HCT116 (cell line): ENCODE results near the gene WDR37. TPM values are rescaled to one million over a fixed set of nuclear protein-coding genes. Genes with fewer than 3 reads are reported as not detected.

Experiments used
- ATAC-seq: fragments of 200-7000 bp; cut with Tn5 transposase; 2 replicates; pipeline ENCODE4 v1.9.1; 2020; ENCODE audit warnings: mild to moderate bottlenecking, moderate library complexity
- BruUV-seq: library from RNA; stranded (reverse); fragments of 400-500 nt; replicated peaks from 2 replicates; lab custom pipeline; 2021; lab: Mats Ljungman, UMichigan
- CTCF ChIA-PET: fragments of 300-600 bp; sonication (Branson Sonifier 250); formaldehyde crosslinking; loops from one replicate; lab custom pipeline; 2021; ENCODE audit warnings: antibody characterized with exemption; lab: Charles Lee
- POLR2A ChIA-PET: fragments of 300-600, 350-600 bp; sonication (Branson Sonifier 250); formaldehyde crosslinking; loops from one replicate; lab custom pipeline; 2021; ENCODE audit warnings: antibody characterized with exemption; lab: Charles Lee
- RAD21 ChIA-PET, 2 experiments: fragments of 300-600 bp; sonication (Branson Sonifier 250); formaldehyde crosslinking; loops; one replicate each; lab custom pipeline; 2023; ENCODE audit warnings: low total read pairs in 2 of 2; ENCODE audit not compliant: uncharacterized antibody in 2 of 2, unreplicated experiment in 2 of 2, low non-redundant PET in 1 of 2; lab: Charles Lee
- DNase-seq: peaks from one replicate; pipeline ENCODE4 v3.0.0-alpha.2; 2010; ENCODE audit warnings: low read depth, low spot score
- H2AFZ ChIP-seq: fragments of 200-600 bp; shearing (Covaris generic), sonication (generic); 2 replicates; pipeline ENCODE4 v1.6.1; 2017; ENCODE audit warnings: low read depth, mixed run types, mixed read lengths, antibody characterized with exemption, low read length; ENCODE audit not compliant: poor library complexity, severe bottlenecking
- H3K27ac ChIP-seq: 2 replicates; pipeline ENCODE4 v1.5.1; 2012; ENCODE audit warnings: low read depth, low read length
- H3K27me3 ChIP-seq: fragments of 200-600 bp; sonication (generic); 2 replicates; pipeline ENCODE4 v1.6.1; 2016; ENCODE audit warnings: mixed run types, low read length, mixed read lengths; ENCODE audit not compliant: insufficient read depth
- H3K36me3 ChIP-seq, 2 experiments: fragments of 200-500 bp in 1 of 2; fragments of 200-600 bp in 1 of 2; sonication (Bioruptor generic) in 1 of 2; sonication (generic) in 1 of 2; 2 replicates each; pipeline versions ENCODE4 v1.5.1 to v1.6.1; 2014 to 2016; ENCODE audit warnings: low read length in 2 of 2, inconsistent platforms in 1 of 2, mixed read lengths in 1 of 2, mixed run types in 1 of 2; ENCODE audit not compliant: insufficient read depth in 2 of 2, control insufficient read depth in 1 of 2
- H3K4me1 ChIP-seq, 2 experiments: fragments of 200-600 bp in 1 of 2; sonication (generic) in 1 of 2; 2 replicates each; pipeline versions ENCODE4 v1.5.1 to v1.6.1; 2012 to 2017; ENCODE audit warnings: low read length in 2 of 2, inconsistent platforms in 1 of 2, mild to moderate bottlenecking in 1 of 2, mixed read lengths in 1 of 2, mixed run types in 1 of 2, moderate library complexity in 1 of 2; ENCODE audit not compliant: insufficient read depth in 2 of 2, control insufficient read depth in 1 of 2
- H3K4me2 ChIP-seq: fragments of 200-600 bp; sonication (generic); 2 replicates; pipeline ENCODE4 v1.6.1; 2017; ENCODE audit warnings: mixed run types, low read length, mixed read lengths
- H3K4me3 ChIP-seq, 2 experiments: fragments of 200-600 bp in 1 of 2; sonication (generic) in 1 of 2; replicated peaks in 1 of 2; 2 replicates each; pipeline ENCODE4 v1.5.1; 2011 to 2016; ENCODE audit warnings: low read length in 2 of 2, control low read depth in 1 of 2, low read depth in 1 of 2, mild to moderate bottlenecking in 1 of 2, mixed read lengths in 1 of 2, mixed run types in 1 of 2
- H3K79me2 ChIP-seq: fragments of 200-600 bp; sonication (generic); 2 replicates; pipeline ENCODE4 v1.6.1; 2017; ENCODE audit warnings: mild to moderate bottlenecking, mixed run types, low read length, moderate library complexity, mixed read lengths; ENCODE audit not compliant: insufficient read depth
- H3K9ac ChIP-seq: fragments of 200-600 bp; sonication (generic); 2 replicates; pipeline ENCODE4 v1.6.1; 2016; ENCODE audit warnings: low read length, mixed read lengths
- H3K9me2 ChIP-seq: fragments of 200-600 bp; sonication (generic), shearing (Covaris generic); 2 replicates; pipeline ENCODE4 v1.6.1; 2017; ENCODE audit warnings: mixed run types, mild to moderate bottlenecking, moderate library complexity; ENCODE audit not compliant: insufficient read depth
- H3K9me3 ChIP-seq, 2 experiments: fragments of 200-500 bp in 1 of 2; fragments of 200-600 bp in 1 of 2; sonication (Bioruptor generic) in 1 of 2; sonication (generic) in 1 of 2; 2 replicates each; pipeline ENCODE4 v1.6.1; 2014 to 2017; ENCODE audit warnings: low read length in 2 of 2, mixed read lengths in 2 of 2, inconsistent platforms in 1 of 2, low read depth in 1 of 2, mild to moderate bottlenecking in 1 of 2, mixed run types in 1 of 2, moderate library complexity in 1 of 2; ENCODE audit not compliant: control insufficient read depth in 1 of 2, insufficient read depth in 1 of 2
- H4K20me1 ChIP-seq: fragments of 200-600 bp; sonication (generic), shearing (Covaris generic); 2 replicates; pipeline ENCODE4 v1.6.1; 2017; ENCODE audit warnings: mixed run types, mild to moderate bottlenecking, moderate library complexity; ENCODE audit not compliant: insufficient read depth
- CBX3 ChIP-seq: IDR thresholded peaks from 2 replicates; pipeline ENCODE4 v1.6.1; 2012; ENCODE audit warnings: low read depth
- CEBPB ChIP-seq: IDR thresholded peaks from 2 replicates; pipeline ENCODE4 v1.6.1; 2012; ENCODE audit warnings: low read depth
- ELF1 ChIP-seq: IDR thresholded peaks from 2 replicates; pipeline ENCODE4 v1.6.1; 2012; ENCODE audit warnings: low read depth, borderline replicate concordance
- EZH2 ChIP-seq: fragments of 200-600 bp; sonication (generic); IDR thresholded peaks from 2 replicates; pipeline ENCODE4 v1.6.1; 2017; ENCODE audit warnings: antibody characterized with exemption, mixed run types
- JUND ChIP-seq: IDR thresholded peaks from 2 replicates; pipeline ENCODE4 v1.6.1; 2012
- SIN3A ChIP-seq: IDR thresholded peaks from 2 replicates; pipeline ENCODE4 v1.6.1; 2012; ENCODE audit warnings: low read depth
- SP1 ChIP-seq: IDR thresholded peaks from 2 replicates; pipeline ENCODE4 v1.6.1; 2012; ENCODE audit warnings: low read depth
- TCF7L2 ChIP-seq: IDR thresholded peaks from 2 replicates; pipeline ENCODE4 v1.7.0; 2011; ENCODE audit warnings: borderline replicate concordance, inconsistent platforms; ENCODE audit not compliant: insufficient read depth, insufficient read length; ENCODE audit errors: extremely low read depth
- YY1 ChIP-seq: IDR thresholded peaks from 2 replicates; pipeline ENCODE4 v1.6.1; 2011; ENCODE audit warnings: low read length, low read depth, moderate library complexity, mild to moderate bottlenecking; ENCODE audit not compliant: insufficient replicate concordance; ENCODE audit errors: extremely low read depth
- intact Hi-C: fragments of 100-400 bp; cut with micrococcal nuclease; formaldehyde crosslinking; loops from 2 replicates; pipeline ENCODE4 v1.10.0; 2022
- total RNA-seq: library from RNA; stranded (reverse); gene quantifications from one replicate; pipeline ENCODE4 v1.2.1, GENCODE V29; 2021; ENCODE audit not compliant: unreplicated experiment
- TF ChIP-seq, protein P1 (sequence below): IDR thresholded peaks from 2 replicates; pipeline ENCODE4 v1.6.1; 2012
- TF ChIP-seq, protein P2 (sequence below), 3 experiments: fragments of 200-600 bp in 1 of 3; sonication (generic) in 1 of 3; IDR thresholded peaks in 2 of 3; conservative IDR thresholded peaks in 1 of 3; 2 replicates each; pipeline ENCODE4 v1.5.1; 2012 to 2017; ENCODE audit warnings: low read depth in 2 of 3, low read length in 2 of 3, antibody characterized with exemption in 1 of 3, borderline replicate concordance in 1 of 3, control low read depth in 1 of 3, mild to moderate bottlenecking in 1 of 3, mixed read lengths in 1 of 3, mixed run types in 1 of 3, moderate library complexity in 1 of 3; ENCODE audit not compliant: insufficient read depth in 1 of 3
- TF ChIP-seq, protein P3 (sequence below): IDR thresholded peaks from 2 replicates; pipeline ENCODE4 v1.6.1; 2012; ENCODE audit warnings: low read depth
- TF ChIP-seq, protein P4 (sequence below): IDR thresholded peaks from 2 replicates; pipeline ENCODE4 v1.6.1; 2012

Gene WDR37
- total RNA-seq, 1 experiment from 2014 or later = 9.1 TPM

DNA sequence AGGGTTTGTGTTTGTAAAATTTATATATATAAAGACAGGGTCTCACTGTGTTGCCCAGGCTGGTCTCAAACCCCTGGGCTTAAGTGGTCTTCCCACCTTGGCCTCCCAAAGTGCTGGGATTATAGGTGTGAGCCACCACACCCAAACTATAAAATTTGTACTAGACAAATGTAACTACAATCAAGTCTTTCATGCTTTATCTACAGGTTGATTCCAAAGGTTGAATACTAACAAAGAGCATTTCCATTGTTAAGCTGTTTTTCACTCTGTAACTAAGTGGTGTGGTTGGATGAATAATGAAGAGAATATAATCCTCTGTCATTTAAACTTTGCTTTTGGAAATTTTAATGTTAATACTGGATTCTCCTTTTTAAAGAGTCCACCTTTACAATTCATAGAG, 22.5 kb downstream of the WDR37 start:
- H3K9me3 ChIP-seq = no peaks in the 10 kb centered on the region
- no peak overlapping the region for H2AFZ ChIP-seq
- intact Hi-C loops = no loop called here
- no peak overlapping the region for H3K4me3 ChIP-seq
- no peaks in the 10 kb centered on the region for H3K79me2 ChIP-seq
- no peaks in the 10 kb centered on the region for H3K4me1 ChIP-seq
- CTCF ChIA-PET = no interaction called here
- H3K27me3 ChIP-seq = no peaks in the 10 kb centered on the region
- no peak for ATAC-seq
- no peak overlapping the region for H3K9ac ChIP-seq
- no peaks in the 10 kb centered on the region for H3K9me2 ChIP-seq
- DNase-seq = no peak
- no TSS peak for BruUV-seq
- RAD21 ChIA-PET = no interaction called here
- H3K4me2 ChIP-seq = no peak overlapping the region
- TF ChIP-seq EZH2 (no peak), ELF1 (no peak), CBX3 (no peak), TCF7L2 (no peak)
- TF ChIP-seq, protein P1, sequence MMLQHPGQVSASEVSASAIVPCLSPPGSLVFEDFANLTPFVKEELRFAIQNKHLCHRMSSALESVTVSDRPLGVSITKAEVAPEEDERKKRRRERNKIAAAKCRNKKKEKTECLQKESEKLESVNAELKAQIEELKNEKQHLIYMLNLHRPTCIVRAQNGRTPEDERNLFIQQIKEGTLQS = no peak
- TF ChIP-seq, protein P2, sequence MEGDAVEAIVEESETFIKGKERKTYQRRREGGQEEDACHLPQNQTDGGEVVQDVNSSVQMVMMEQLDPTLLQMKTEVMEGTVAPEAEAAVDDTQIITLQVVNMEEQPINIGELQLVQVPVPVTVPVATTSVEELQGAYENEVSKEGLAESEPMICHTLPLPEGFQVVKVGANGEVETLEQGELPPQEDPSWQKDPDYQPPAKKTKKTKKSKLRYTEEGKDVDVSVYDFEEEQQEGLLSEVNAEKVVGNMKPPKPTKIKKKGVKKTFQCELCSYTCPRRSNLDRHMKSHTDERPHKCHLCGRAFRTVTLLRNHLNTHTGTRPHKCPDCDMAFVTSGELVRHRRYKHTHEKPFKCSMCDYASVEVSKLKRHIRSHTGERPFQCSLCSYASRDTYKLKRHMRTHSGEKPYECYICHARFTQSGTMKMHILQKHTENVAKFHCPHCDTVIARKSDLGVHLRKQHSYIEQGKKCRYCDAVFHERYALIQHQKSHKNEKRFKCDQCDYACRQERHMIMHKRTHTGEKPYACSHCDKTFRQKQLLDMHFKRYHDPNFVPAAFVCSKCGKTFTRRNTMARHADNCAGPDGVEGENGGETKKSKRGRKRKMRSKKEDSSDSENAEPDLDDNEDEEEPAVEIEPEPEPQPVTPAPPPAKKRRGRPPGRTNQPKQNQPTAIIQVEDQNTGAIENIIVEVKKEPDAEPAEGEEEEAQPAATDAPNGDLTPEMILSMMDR (IDR thresholded peaks at IDR 0.05 in 2 of 3, conservative IDR thresholded peaks at IDR 0.05 in 1 of 3; ENCODE audit: borderline replicate concordance in 1 of 3, insufficient read depth in 1 of 3, low read depth in 2 of 3, low read length in 2 of 3) = no peak
- no peaks in the 10 kb centered on the region for H4K20me1 ChIP-seq
- POLR2A ChIA-PET = no interaction called here
- no peak overlapping the region for H3K27ac ChIP-seq
- peaks cover 5 to 9% of the 10 kb centered on the region in 2 experiments for H3K36me3 ChIP-seq

DNA sequence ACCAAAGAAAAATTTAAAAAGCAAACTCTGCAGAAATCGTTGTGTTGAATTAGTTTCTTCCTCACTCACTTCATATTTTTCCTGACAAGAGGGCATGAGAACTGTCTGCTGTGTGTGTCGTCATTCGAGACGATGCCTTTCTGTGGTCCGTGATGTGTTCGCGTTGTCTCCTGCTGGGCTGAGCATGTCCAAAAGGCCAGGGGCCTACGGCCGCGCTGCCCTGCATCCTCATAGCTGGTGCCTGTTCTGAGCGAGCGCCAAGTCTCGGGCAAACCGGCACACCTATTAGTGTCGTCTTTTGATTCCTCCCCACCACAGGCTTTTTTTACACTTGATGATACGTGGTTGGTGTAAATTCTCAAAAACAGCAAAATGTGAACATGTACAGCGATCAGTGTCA, 27.4 kb downstream of the WDR37 start:
- ChIA-PET RAD21 (no interaction called here), CTCF (no interaction called here), POLR2A (no interaction called here)
- intact Hi-C loops = no loop called here
- no peak for DNase-seq
- Histone ChIP-seq H3K4me2 (no peak overlapping the region), H3K79me2 (no peaks in the 10 kb centered on the region), H4K20me1 (no peaks in the 10 kb centered on the region), H3K9ac (no peak overlapping the region), H3K9me3 (no peaks in the 10 kb centered on the region), H3K27ac (no peak overlapping the region), H3K4me3 (no peak overlapping the region), H2AFZ (no peak overlapping the region), H3K36me3 (peaks cover 13 to 15% of the 10 kb centered on the region in 2 experiments; a peak in 3 of 4 replicates), H3K9me2 (no peaks in the 10 kb centered on the region), H3K27me3 (no peaks in the 10 kb centered on the region), H3K4me1 (no peaks in the 10 kb centered on the region)
- no TSS peak for BruUV-seq
- ATAC-seq = no peak
- TF ChIP-seq CEBPB (no peak), SIN3A (no peak), ELF1 (no peak), CBX3 (no peak), YY1 (no peak), SP1 (no peak), JUND (no peak)
- TF ChIP-seq, protein P3, sequence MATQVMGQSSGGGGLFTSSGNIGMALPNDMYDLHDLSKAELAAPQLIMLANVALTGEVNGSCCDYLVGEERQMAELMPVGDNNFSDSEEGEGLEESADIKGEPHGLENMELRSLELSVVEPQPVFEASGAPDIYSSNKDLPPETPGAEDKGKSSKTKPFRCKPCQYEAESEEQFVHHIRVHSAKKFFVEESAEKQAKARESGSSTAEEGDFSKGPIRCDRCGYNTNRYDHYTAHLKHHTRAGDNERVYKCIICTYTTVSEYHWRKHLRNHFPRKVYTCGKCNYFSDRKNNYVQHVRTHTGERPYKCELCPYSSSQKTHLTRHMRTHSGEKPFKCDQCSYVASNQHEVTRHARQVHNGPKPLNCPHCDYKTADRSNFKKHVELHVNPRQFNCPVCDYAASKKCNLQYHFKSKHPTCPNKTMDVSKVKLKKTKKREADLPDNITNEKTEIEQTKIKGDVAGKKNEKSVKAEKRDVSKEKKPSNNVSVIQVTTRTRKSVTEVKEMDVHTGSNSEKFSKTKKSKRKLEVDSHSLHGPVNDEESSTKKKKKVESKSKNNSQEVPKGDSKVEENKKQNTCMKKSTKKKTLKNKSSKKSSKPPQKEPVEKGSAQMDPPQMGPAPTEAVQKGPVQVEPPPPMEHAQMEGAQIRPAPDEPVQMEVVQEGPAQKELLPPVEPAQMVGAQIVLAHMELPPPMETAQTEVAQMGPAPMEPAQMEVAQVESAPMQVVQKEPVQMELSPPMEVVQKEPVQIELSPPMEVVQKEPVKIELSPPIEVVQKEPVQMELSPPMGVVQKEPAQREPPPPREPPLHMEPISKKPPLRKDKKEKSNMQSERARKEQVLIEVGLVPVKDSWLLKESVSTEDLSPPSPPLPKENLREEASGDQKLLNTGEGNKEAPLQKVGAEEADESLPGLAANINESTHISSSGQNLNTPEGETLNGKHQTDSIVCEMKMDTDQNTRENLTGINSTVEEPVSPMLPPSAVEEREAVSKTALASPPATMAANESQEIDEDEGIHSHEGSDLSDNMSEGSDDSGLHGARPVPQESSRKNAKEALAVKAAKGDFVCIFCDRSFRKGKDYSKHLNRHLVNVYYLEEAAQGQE = no peak
- TF ChIP-seq, protein P4, sequence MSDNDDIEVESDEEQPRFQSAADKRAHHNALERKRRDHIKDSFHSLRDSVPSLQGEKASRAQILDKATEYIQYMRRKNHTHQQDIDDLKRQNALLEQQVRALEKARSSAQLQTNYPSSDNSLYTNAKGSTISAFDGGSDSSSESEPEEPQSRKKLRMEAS = no peak
